AG04450 (cell line): ENCODE data around the gene FAM168A. TPM values are rescaled to one million over a fixed set of nuclear protein-coding genes. Genes with fewer than 3 reads are reported as not detected.

Experiments
- CTCF ChIA-PET: fragments of 300-600, 350-600 bp; formaldehyde crosslinking; extraction: SDS; loops from one replicate; lab custom pipeline; 2022; ENCODE audit warnings: antibody characterized with exemption, inconsistent platforms; lab: Charles Lee
- POLR2A ChIA-PET: fragments of 350-600 bp; formaldehyde crosslinking; extraction: SDS; loops from one replicate; lab custom pipeline; 2021; ENCODE audit warnings: antibody characterized with exemption, inconsistent platforms; lab: Yijun Ruan, JAX
- DNase-seq: peaks from one replicate; pipeline ENCODE4 v3.0.0-alpha.2; 2011; ENCODE audit warnings: low read depth, low spot score
- H3K27ac ChIP-seq: one replicate; pipeline ENCODE4 v1.5.1; 2012; ENCODE audit warnings: low read depth, low read length, control low read depth
- H3K27me3 ChIP-seq: one replicate; pipeline ENCODE4 v1.6.0; 2012; ENCODE audit warnings: low read length; ENCODE audit not compliant: control insufficient read depth, insufficient read depth
- H3K4me3 ChIP-seq: 2 replicates; pipeline ENCODE4 v1.5.1; 2011; ENCODE audit warnings: mild to moderate bottlenecking, low read depth, low read length, control low read depth
- H3K9me3 ChIP-seq: 2 replicates; pipeline ENCODE4 v1.5.1; 2012; ENCODE audit warnings: low read length; ENCODE audit not compliant: control insufficient read depth, insufficient read depth
- polyA plus RNA-seq: library from polyadenylated mRNA; depleted of rRNA; stranded (reverse); fragments of >200 nt; gene quantifications from 2 replicates; pipeline ENCODE4 v1.2.3, GENCODE V29; 2011
- TF ChIP-seq, protein P1 (sequence below): IDR thresholded peaks from 2 replicates; pipeline ENCODE4 v1.5.1; 2011; ENCODE audit warnings: low read depth, low read length, control low read depth, inconsistent platforms

Gene FAM168A
- polyA plus RNA-seq, 1 experiment: 21.3 TPM

- Histone ChIP-seq H3K27ac (no peak overlapping the region), H3K9me3 (no peaks in the 10 kb centered on the region), H3K4me3 (no peak overlapping the region), H3K27me3 (no peaks in the 10 kb centered on the region)
- DNase-seq: no peak
- ChIA-PET POLR2A (no interaction called here), CTCF (interaction anchor here (2.8 kb wide), 1 partner anchor 28 kb away, joined by 14 read pairs; no protein-coding TSS in a partner anchor)
- TF ChIP-seq, protein P1, sequence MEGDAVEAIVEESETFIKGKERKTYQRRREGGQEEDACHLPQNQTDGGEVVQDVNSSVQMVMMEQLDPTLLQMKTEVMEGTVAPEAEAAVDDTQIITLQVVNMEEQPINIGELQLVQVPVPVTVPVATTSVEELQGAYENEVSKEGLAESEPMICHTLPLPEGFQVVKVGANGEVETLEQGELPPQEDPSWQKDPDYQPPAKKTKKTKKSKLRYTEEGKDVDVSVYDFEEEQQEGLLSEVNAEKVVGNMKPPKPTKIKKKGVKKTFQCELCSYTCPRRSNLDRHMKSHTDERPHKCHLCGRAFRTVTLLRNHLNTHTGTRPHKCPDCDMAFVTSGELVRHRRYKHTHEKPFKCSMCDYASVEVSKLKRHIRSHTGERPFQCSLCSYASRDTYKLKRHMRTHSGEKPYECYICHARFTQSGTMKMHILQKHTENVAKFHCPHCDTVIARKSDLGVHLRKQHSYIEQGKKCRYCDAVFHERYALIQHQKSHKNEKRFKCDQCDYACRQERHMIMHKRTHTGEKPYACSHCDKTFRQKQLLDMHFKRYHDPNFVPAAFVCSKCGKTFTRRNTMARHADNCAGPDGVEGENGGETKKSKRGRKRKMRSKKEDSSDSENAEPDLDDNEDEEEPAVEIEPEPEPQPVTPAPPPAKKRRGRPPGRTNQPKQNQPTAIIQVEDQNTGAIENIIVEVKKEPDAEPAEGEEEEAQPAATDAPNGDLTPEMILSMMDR: no peak
These were observed 90.8 kb downstream of the FAM168A start for GRCh38 chr11:73507086-73507485.

GRCh38 chr11:73506038-73506437 lies 91.9 kb downstream of the FAM168A start:
- Histone ChIP-seq H3K9me3 (no peaks in the 10 kb centered on the region), H3K27ac (no peak overlapping the region), H3K27me3 (no peaks in the 10 kb centered on the region), H3K4me3 (no peak overlapping the region)
- TF ChIP-seq, protein P1: no peak
- POLR2A ChIA-PET: no interaction called here
- no peak for DNase-seq
- CTCF ChIA-PET: interaction anchor here (2.8 kb wide), 1 partner anchor 27 kb away, joined by 14 read pairs; no protein-coding TSS in a partner anchor

DNA sequence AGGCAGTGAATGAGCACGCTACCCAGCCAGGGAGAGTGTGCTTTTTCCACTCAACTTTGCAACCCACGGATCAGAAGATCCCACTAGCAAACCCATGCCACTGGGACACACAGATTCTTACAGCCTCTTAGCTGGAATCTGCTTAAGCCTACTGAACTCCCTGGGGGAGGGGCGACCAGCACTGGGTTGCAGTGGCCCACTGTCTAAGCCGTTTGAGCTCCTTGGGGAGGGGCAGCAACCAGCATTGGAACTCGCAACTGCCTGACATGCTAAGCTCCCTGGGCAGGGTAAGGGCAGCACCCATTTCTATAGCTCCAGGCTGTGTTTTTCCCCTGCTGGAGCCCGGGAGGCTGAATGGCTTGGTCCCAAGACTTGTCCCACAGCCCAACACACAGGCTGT lies 99.6 kb downstream of the FAM168A start:
- CTCF ChIA-PET: no interaction called here
- H3K4me3 ChIP-seq: no peak overlapping the region
- POLR2A ChIA-PET: no interaction called here

DNA sequence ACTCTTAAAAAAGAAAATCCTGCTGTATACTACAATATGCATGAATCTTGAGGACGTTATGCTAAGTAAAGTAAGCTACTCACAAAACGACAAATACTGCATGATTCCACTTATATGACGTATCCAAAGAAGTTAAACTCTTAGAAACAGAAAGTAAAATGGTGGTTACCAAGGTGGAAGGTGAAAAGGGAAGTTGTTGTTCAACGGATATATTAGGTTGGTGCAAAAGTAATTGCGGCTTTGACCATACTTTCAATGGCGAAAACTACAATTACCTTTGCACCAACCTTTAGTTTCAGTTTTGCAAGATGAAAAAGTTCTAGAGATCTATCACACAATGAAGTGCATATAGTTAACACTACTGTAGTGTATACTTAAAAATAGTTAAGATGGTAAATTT lies 101.8 kb downstream of the FAM168A start:
- no peak overlapping the region for H3K27ac ChIP-seq
- no peak overlapping the region for H3K4me3 ChIP-seq
- no peak for DNase-seq
- ChIA-PET CTCF (no interaction called here), POLR2A (interaction anchor here (0.5 kb wide), 1 partner anchor 17 kb away, joined by 4 read pairs; no protein-coding TSS in a partner anchor)
- H3K27me3 ChIP-seq: no peaks in the 10 kb centered on the region
- TF ChIP-seq, protein P1: no peak
- H3K9me3 ChIP-seq: no peaks in the 10 kb centered on the region; the same call in 1 of the 2 replicates

More for the DNA sequence above, 99.6 kb downstream of the FAM168A start:
- no peak for DNase-seq
- Histone ChIP-seq H3K9me3 (no peaks in the 10 kb centered on the region; the same call in 1 of the 2 replicates), H3K27me3 (no peaks in the 10 kb centered on the region), H3K27ac (no peak overlapping the region)
- TF ChIP-seq, protein P1: no peak

GRCh38 chr11:73495731-73496130 lies 102.2 kb downstream of the FAM168A start:
- ChIA-PET POLR2A (no interaction called here), CTCF (no interaction called here)
- DNase-seq: no peak
- no peaks in the 10 kb centered on the region; the same call in 1 of the 2 replicates for H3K9me3 ChIP-seq
- TF ChIP-seq, protein P1: no peak
- no peak overlapping the region for H3K4me3 ChIP-seq
- no peak overlapping the region for H3K27ac ChIP-seq
- H3K27me3 ChIP-seq: no peaks in the 10 kb centered on the region
